ENCODE results near the gene ENPP3. TPM values are rescaled to one million over a fixed set of nuclear protein-coding genes. Genes with fewer than 3 reads are reported as not detected.

Gene ENPP3
- total RNA-seq, 1 experiment from 2014 or later = not detected

Other genes with a start within 250 kb of the ENPP3 start
- gene ARG1, start 64.1 kb upstream of the ENPP3 start, total RNA-seq (2014; rRNA removed; shearing (Covaris generic)) = not detected in 2 replicates
- 14.8 and 22.6 TPM in 2 replicates for gene MED23, start 9.1 kb upstream of the ENPP3 start, total RNA-seq (2014; rRNA removed; shearing (Covaris generic))
- gene OR2A4, start 64.1 kb downstream of the ENPP3 start, total RNA-seq (2014; rRNA removed; shearing (Covaris generic)) = not detected in 2 replicates
- not detected in 2 replicates for gene CTAGE9, start 73.7 kb downstream of the ENPP3 start, total RNA-seq (2014; rRNA removed; shearing (Covaris generic))
- 5.0 and 5.6 TPM in 2 replicates for gene ENPP1, start 170.7 kb downstream of the ENPP3 start, total RNA-seq (2014; rRNA removed; shearing (Covaris generic))